ENCODE results near the gene PRR33.
"Not testable (repeated sequence)": the region's sequence is repeated elsewhere in the genome, so short reads cannot be mapped to it uniquely, and the experiment has no call there.

PRR33 gene

GRCh38 chr11:1889224-1889930 lies 2.3 kb downstream of the PRR33 start:
- peak; percentile 35 to 62 for DNase-seq (ENCODE audit: low read depth in 2 of 2)

GRCh38 chr11:1888811-1889210 lies 2.9 kb downstream of the PRR33 start:
- no peak for DNase-seq (ENCODE audit: low read depth in 2 of 2)

GRCh38 chr11:1888347-1888753 lies 3.3 kb downstream of the PRR33 start:
- no peak for DNase-seq (ENCODE audit: low read depth in 2 of 2)

- no peak for DNase-seq (ENCODE audit: low read depth in 2 of 2)
These were observed 4.0 kb downstream of the PRR33 start for GRCh38 chr11:1887451-1888346.

- not testable (repeated sequence) for DNase-seq (ENCODE audit: low read depth in 2 of 2)
These were observed 5.1 kb downstream of the PRR33 start for GRCh38 chr11:1886551-1886950.

- no peak for DNase-seq (ENCODE audit: low read depth in 2 of 2)
These were observed 7.4 kb downstream of the PRR33 start for GRCh38 chr11:1884303-1884700.

GRCh38 chr11:1883346-1884302 lies 8.1 kb downstream of the PRR33 start:
- no peak for DNase-seq (ENCODE audit: low read depth in 2 of 2)

- DNase-seq (ENCODE audit: low read depth in 2 of 2), result peak; percentile 55 to 64
These were observed 9.1 kb downstream of the PRR33 start for GRCh38 chr11:1882265-1883238.

GRCh38 chr11:1881442-1882264 lies 10.0 kb downstream of the PRR33 start:
- DNase-seq (ENCODE audit: low read depth in 2 of 2), result no peak

- no peak for DNase-seq (ENCODE audit: low read depth in 2 of 2)
These were observed 10.8 kb downstream of the PRR33 start for GRCh38 chr11:1880746-1881441.

- no peak for DNase-seq (ENCODE audit: low read depth in 2 of 2)
These were observed 11.6 kb downstream of the PRR33 start for GRCh38 chr11:1879941-1880720.

- DNase-seq (ENCODE audit: low read depth in 2 of 2), result no peak
These were observed 12.3 kb downstream of the PRR33 start for GRCh38 chr11:1879342-1879940.

- DNase-seq (ENCODE audit: low read depth in 2 of 2), result no peak
These were observed 13.3 kb downstream of the PRR33 start for GRCh38 chr11:1878137-1879031.

GRCh38 chr11:1877211-1878136 lies 14.2 kb downstream of the PRR33 start:
- no peak for DNase-seq (ENCODE audit: low read depth in 2 of 2)

- no peak for DNase-seq (ENCODE audit: low read depth in 2 of 2)
These were observed 15.2 kb downstream of the PRR33 start for GRCh38 chr11:1876361-1877063.
